Testis (tissue), 3 donors: Measurements from ENCODE around the gene CXCL17. TPM values are rescaled to one million over a fixed set of nuclear protein-coding genes. Genes with fewer than 3 reads are reported as not detected.

Experiments
- DNase-seq: peaks from one replicate; pipeline ENCODE4 v3.0.0-alpha.2; 2019
- H3K27ac ChIP-seq, 2 donors: fragments of 200-600 bp; sonication (generic); one replicate each; pipeline ENCODE4 v1.5.1; 2019
- H3K27me3 ChIP-seq: fragments of 200-600 bp; sonication (generic); one replicate; pipeline ENCODE4 v1.5.1; 2019
- H3K36me3 ChIP-seq: fragments of 200-600 bp; sonication (generic); one replicate; pipeline ENCODE4 v1.5.1; 2017; ENCODE audit warnings: low read depth; ENCODE audit errors: missing control alignments
- H3K4me1 ChIP-seq: fragments of 200-600 bp; sonication (generic); one replicate; pipeline ENCODE4 v1.5.1; 2019
- H3K4me3 ChIP-seq, 2 donors: fragments of 200-600 bp; sonication (generic); one replicate each; pipeline ENCODE4 v1.5.1; 2017 to 2019
- H3K9me3 ChIP-seq: fragments of 200-600 bp; sonication (generic); one replicate; pipeline ENCODE4 v1.5.1; 2017
- POLR2A ChIP-seq: fragments of 450-650 bp; IDR thresholded peaks from one replicate; pipeline ENCODE4 v1.6.1; 2017; ENCODE audit warnings: antibody characterized with exemption, mild to moderate bottlenecking, moderate library complexity
- WGBS, 2 donors: methylation state at CpG; one replicate each; pipeline ENCODE4 v1.1.5; 2018; 5-methylcytosine and 5-hydroxymethylcytosine counted together
- intact Hi-C: fragments of 100-400 bp; cut with DNase I; formaldehyde crosslinking; loops from one replicate; pipeline ENCODE4 v1.15.1; 2023; ENCODE audit warnings: low total_unique reads
- polyA plus RNA-seq: library from polyadenylated mRNA; stranded (reverse); fragments of 350-450 nt; fragmentation: Illumina TruSeq; extraction: RNeasy Lipid Tissue Mini Kit (QIAGEN cat#74804); gene quantifications from one replicate; pipeline ENCODE4 v1.2.3, GENCODE V29; 2014; ENCODE audit warnings: low read depth, low replicate concordance; ENCODE audit not compliant: insufficient read depth
- total RNA-seq, 2 donors: library from RNA; depleted of rRNA; stranded (reverse); fragments of >200 nt; gene quantifications; one replicate each; pipeline ENCODE4 v1.2.3, GENCODE V29; 2016
- TF ChIP-seq, protein P1 (sequence below), 3 experiments: fragments of 450-650 bp in 2 of 3; fragments of 200-600 bp in 1 of 3; sonication (generic) in 1 of 3; IDR thresholded peaks; one replicate each; pipeline ENCODE4 v1.5.1; 2016 to 2019; ENCODE audit warnings: antibody characterized with exemption in 3 of 3, mild to moderate bottlenecking in 2 of 3, moderate library complexity in 1 of 3

The CXCL17 gene
- total and polyA plus RNA-seq, 3 donors from 2014 or later: not detected

DNA sequence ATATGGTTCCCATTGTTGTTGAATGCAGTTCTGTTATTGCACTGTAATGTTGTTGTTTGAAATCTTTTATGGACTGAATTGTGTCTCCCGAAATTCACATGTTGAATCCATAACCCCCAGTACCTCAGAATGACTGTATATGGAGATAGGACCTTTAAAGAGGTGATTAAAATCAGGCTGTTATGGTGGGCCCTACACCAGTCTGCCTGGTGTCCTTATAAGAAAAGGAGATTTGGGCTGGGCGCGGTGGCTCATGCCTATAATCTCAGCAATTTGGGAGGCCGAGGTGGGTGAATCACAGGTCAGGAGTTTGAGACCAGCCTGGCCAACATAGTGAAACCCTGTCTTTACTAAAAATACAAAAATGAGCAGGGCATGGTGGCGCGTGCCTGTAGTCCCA is 7.4 kb downstream of the CXCL17 start:
- no peaks in the 10 kb centered on the region for H3K9me3 ChIP-seq
- H3K27ac ChIP-seq: no peak overlapping the region
- 95 to 99% methylated on average over 6 of the region's 6 CpGs for whole genome bisulfite sequencing, 2 donors
- no peak overlapping the region for H3K4me3 ChIP-seq
- intact Hi-C loops: no loop called here
- no peak for TF ChIP-seq POLR2A
- TF ChIP-seq, protein P1, sequence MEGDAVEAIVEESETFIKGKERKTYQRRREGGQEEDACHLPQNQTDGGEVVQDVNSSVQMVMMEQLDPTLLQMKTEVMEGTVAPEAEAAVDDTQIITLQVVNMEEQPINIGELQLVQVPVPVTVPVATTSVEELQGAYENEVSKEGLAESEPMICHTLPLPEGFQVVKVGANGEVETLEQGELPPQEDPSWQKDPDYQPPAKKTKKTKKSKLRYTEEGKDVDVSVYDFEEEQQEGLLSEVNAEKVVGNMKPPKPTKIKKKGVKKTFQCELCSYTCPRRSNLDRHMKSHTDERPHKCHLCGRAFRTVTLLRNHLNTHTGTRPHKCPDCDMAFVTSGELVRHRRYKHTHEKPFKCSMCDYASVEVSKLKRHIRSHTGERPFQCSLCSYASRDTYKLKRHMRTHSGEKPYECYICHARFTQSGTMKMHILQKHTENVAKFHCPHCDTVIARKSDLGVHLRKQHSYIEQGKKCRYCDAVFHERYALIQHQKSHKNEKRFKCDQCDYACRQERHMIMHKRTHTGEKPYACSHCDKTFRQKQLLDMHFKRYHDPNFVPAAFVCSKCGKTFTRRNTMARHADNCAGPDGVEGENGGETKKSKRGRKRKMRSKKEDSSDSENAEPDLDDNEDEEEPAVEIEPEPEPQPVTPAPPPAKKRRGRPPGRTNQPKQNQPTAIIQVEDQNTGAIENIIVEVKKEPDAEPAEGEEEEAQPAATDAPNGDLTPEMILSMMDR (IDR thresholded peaks at IDR 0.05): no peak
- H3K27me3 ChIP-seq: no peaks in the 10 kb centered on the region
- H3K36me3 ChIP-seq: no peaks in the 10 kb centered on the region
- H3K4me1 ChIP-seq: peaks cover 12% of the 10 kb centered on the region
- no peak for DNase-seq

DNA sequence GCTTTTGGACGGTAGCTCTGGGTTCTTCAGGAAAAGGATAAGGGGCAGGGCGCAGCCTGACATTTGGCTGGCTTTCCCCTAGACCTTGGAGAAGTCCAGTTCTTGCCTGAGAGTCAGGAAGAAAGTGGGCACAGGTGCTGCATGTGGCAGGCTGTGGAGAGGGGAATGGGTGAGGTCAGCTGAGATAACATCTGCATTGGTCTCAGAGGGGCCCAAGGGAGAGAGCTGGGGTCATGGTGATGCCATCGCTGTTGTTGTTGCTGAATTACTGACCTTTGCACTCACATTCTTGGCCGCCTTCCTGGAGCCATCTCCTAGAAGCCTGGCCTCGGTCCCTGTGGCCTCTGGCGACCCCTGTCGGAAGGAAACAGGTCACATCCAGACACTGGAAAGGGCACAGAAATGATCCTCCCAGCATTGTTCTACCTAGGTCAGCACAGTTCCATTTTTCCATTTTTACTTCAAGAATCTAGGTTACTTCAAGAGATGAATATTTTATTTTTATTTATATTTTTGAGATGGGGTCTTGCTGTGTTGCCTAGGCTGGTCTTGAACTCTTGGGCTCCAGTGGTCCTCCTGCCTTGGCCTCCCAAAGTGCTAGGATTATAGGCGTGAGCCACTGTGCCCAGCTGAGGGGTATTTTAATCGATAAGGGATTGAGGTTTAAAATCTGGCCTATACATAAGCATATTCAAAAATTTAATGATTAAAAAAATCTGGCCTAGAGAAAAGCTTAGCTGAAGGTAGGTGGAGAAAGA is 9.1 kb downstream of the CXCL17 start:
- no peaks in the 10 kb centered on the region for H3K36me3 ChIP-seq
- peaks cover 9% of the 10 kb centered on the region for H3K4me1 ChIP-seq
- intact Hi-C loops: no loop called here
- no peaks in the 10 kb centered on the region for H3K27me3 ChIP-seq
- H3K4me3 ChIP-seq: no peak overlapping the region
- DNase-seq: peak; percentile 82
- no peak for TF ChIP-seq POLR2A
- TF ChIP-seq, protein P1 (IDR thresholded peaks at IDR 0.05): peak; percentile 13 to 39 (median 34)
- H3K27ac ChIP-seq: peak overlapping the region in 1 of 2 donors; percentile 45
- 56% methylated on average over 9 of the region's 9 CpGs for WGBS, 2 donors
- no peaks in the 10 kb centered on the region for H3K9me3 ChIP-seq

DNA sequence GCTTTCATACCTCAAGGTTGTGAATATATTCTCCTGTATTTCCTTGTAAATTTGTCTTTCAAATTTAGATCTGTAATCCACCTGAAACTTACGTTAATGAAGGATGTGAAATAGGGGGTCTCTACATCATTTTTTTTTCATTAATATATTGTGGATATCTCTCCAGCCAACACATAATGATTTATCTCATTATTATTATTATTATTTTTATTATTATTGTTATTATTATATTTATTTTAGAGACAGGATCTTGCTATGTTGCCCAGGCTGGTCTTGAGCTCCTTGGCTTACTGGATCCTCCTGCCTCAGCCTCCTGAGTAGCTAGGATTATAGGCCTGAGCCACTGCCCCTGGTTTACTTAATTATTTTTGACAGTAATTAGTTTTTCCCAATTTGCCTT is 11.3 kb downstream of the CXCL17 start:
- no peak for DNase-seq
- H3K36me3 ChIP-seq: no peaks in the 10 kb centered on the region
- H3K9me3 ChIP-seq: no peaks in the 10 kb centered on the region
- WGBS, 2 donors: 89 to 96% methylated on average over 1 of the region's 1 CpG
- H3K27me3 ChIP-seq: no peaks in the 10 kb centered on the region
- intact Hi-C loops: no loop called here
- H3K27ac ChIP-seq: no peak overlapping the region
- H3K4me3 ChIP-seq: no peak overlapping the region
- H3K4me1 ChIP-seq: peaks cover 9% of the 10 kb centered on the region
- no peak for TF ChIP-seq POLR2A
- TF ChIP-seq, protein P1 (IDR thresholded peaks at IDR 0.05): no peak

DNA sequence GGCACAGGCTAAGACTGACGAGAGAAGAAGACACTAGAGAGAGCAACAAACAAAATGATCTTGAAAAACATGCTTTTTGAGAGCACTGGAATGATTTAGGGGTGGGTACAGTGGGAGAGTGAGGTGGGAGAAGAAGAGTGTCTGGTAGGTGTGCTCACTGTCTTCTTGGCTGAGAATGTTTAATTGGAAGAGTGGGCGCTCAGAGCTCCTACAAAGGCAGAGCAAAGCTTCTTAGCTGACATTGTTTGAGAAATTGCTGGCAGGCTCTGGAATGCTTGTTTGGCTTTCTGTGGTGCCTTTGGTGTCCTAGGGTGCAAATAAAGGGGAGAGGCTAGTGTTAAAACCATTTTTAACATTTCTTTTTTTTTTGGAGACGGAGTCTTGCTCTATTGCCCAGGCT is 14.1 kb downstream of the CXCL17 start:
- Histone ChIP-seq H3K4me3 (no peak overlapping the region), H3K27ac (no peak overlapping the region), H3K27me3 (no peaks in the 10 kb centered on the region), H3K9me3 (no peaks in the 10 kb centered on the region), H3K36me3 (no peaks in the 10 kb centered on the region), H3K4me1 (peaks cover 16% of the 10 kb centered on the region)
- DNase-seq: no peak
- 87 to 92% methylated on average over 3 of the region's 3 CpGs for WGBS, 2 donors
- intact Hi-C loops: no loop called here
- no peak for TF ChIP-seq POLR2A
- TF ChIP-seq, protein P1 (IDR thresholded peaks at IDR 0.05): no peak

DNA sequence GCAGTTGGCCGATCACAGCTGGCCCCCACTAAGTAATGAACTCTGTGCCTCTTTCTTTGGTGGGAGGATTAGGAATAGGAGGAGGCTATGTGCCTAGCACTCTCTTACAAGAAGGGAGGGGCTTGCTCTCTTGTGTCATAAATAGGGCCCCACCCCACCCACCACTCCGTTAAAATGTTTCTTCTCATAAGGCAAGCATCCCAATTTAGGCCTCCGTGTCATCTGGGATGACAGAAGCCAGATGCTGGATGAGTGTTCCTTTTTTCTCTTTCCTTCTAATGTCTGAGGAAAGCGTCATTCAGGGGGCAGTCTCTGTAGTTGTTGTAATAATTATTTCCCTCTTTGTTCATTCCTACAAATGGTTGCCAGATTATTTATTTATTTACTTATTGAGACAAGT is 15.4 kb downstream of the CXCL17 start, which contains the start of gene LIPE:
LIPE (minus strand) TSS at position 76 of the 400 bp plus-strand sequence. CDS start 239 bp downstream, outside the sequence.
- Histone ChIP-seq H3K27me3 (no peaks in the 10 kb centered on the region), H3K4me1 (peaks cover 10% of the 10 kb centered on the region), H3K4me3 (no peak within 1 kb of the TSS), H3K9me3 (no peaks in the 10 kb centered on the region), H3K36me3 (no peaks in the 10 kb centered on the region), H3K27ac (no peak within 1 kb of the TSS)
- DNase-seq: no peak
- WGBS, 2 donors: 70 to 72% methylated on average over 3 to 4 of the region's 4 CpGs
- intact Hi-C loops: no loop called here
- no peak for TF ChIP-seq POLR2A
- TF ChIP-seq, protein P1 (IDR thresholded peaks at IDR 0.05): no peak
